ENCODE data around the gene PIGW. TPM values are rescaled to one million over a fixed set of nuclear protein-coding genes. Genes with fewer than 3 reads are reported as not detected.

PIGW gene
- polyA plus RNA-seq (2013, experiment 1 of 2), result 7.2 TPM
- 8.0 TPM for polyA plus RNA-seq (2013, experiment 2 of 2)

- H3K4me1 ChIP-seq (ENCODE audit: control insufficient read depth, insufficient read depth, low read depth, low read length), result peaks cover 6% of the 10 kb centered on the region
- peak within 1 kb of the TSS; percentile 2 for H2BK120ac ChIP-seq (ENCODE audit: low read depth, low read length)
- H2AK5ac ChIP-seq (ENCODE audit: low read length, severe bottlenecking), result peak within 1 kb of the TSS; percentile 61
- peak; percentile 90 for DNase-seq
- no peak within 1 kb of the TSS for H2BK12ac ChIP-seq (ENCODE audit: low read length in 2 of 2)
- H3K9me3 ChIP-seq (ENCODE audit: control insufficient read depth, low read length), result no peaks in the 10 kb centered on the region
- peak within 1 kb of the TSS; percentile 92 for H4K91ac ChIP-seq (ENCODE audit: low read length)
- peak within 1 kb of the TSS; percentile 90 to 96 for H3K18ac ChIP-seq (ENCODE audit: low read depth in 1 of 2, low read length in 2 of 2)
- H2BK15ac ChIP-seq (ENCODE audit: low read depth, poor library complexity, severe bottlenecking), result no peak within 1 kb of the TSS
- peaks cover 34% of the 10 kb centered on the region for H3K79me1 ChIP-seq (replicated peaks; ENCODE audit: low read length, poor library complexity, severe bottlenecking)
- H2BK5ac ChIP-seq (ENCODE audit: low read depth, low read length, poor library complexity, severe bottlenecking), result no peak within 1 kb of the TSS
- peak within 1 kb of the TSS; percentile 76 to 96 for H3K4me3 ChIP-seq (ENCODE audit: insufficient read depth in 1 of 2, low read depth in 1 of 2, low read length in 2 of 2)
- WGBS, result under 1% methylated on average over 76 of the region's 83 CpGs
- H3K9ac ChIP-seq (ENCODE audit: low read length), result peak within 1 kb of the TSS; percentile 99
- peak within 1 kb of the TSS; percentile 93 for H4K8ac ChIP-seq (ENCODE audit: low read length)
- H3K4ac ChIP-seq (ENCODE audit: low read depth in 1 of 2, low read length in 2 of 2), result peak within 1 kb of the TSS; percentile 82 to 86
- peak within 1 kb of the TSS in 1 of 2 experiments; percentile 68 for H3K14ac ChIP-seq (ENCODE audit: low read length in 2 of 2)
- H3K23ac ChIP-seq (ENCODE audit: low read length in 2 of 2), result peak within 1 kb of the TSS in 1 of 2 experiments; percentile 60
- peak within 1 kb of the TSS; percentile 97 for H3K4me2 ChIP-seq (ENCODE audit: low read length, poor library complexity, severe bottlenecking)
- H2AFZ ChIP-seq (ENCODE audit: low read depth, low read length), result peak within 1 kb of the TSS; percentile 66
- peaks cover 11 to 56% of the 10 kb centered on the region in 2 experiments for H3K36me3 ChIP-seq (ENCODE audit: control insufficient read depth in 1 of 2, insufficient read depth in 2 of 2, low read depth in 1 of 2, low read length in 2 of 2)
- no peaks in the 10 kb centered on the region for H3K27me3 ChIP-seq (ENCODE audit: control insufficient read depth in 1 of 2, insufficient read depth in 1 of 2, low read length in 2 of 2)
- peak within 1 kb of the TSS; percentile 86 for H3K27ac ChIP-seq (ENCODE audit: low read length, poor library complexity, severe bottlenecking)
Measured at GRCh38 chr17:36534840-36535668, at the start of gene PIGW, which contains the start of gene MYO19. PIGW (plus strand) TSS chr17:36534987; CDS start chr17:36537102, 2,115 bp downstream. MYO19 (minus strand) TSS chr17:36534868; CDS start chr17:36532538, 2,330 bp downstream.

GRCh38 chr17:36485027-36485426 lies 49.8 kb upstream of the PIGW start:
- peaks cover 22% of the 10 kb centered on the region for H3K4me1 ChIP-seq (ENCODE audit: control insufficient read depth, insufficient read depth, low read depth, low read length)
- peak overlapping the region in 1 of 2 experiments; percentile 18 for H2BK12ac ChIP-seq (ENCODE audit: low read length in 2 of 2)
- H3K9me3 ChIP-seq (ENCODE audit: control insufficient read depth, low read length), result no peaks in the 10 kb centered on the region
- no peak overlapping the region for H3K27ac ChIP-seq (ENCODE audit: low read length, poor library complexity, severe bottlenecking)
- no peak overlapping the region for H2AK5ac ChIP-seq (ENCODE audit: low read length, severe bottlenecking)
- H3K23ac ChIP-seq (ENCODE audit: low read length in 2 of 2), result no peak overlapping the region
- H3K36me3 ChIP-seq (ENCODE audit: control insufficient read depth in 1 of 2, insufficient read depth in 2 of 2, low read depth in 1 of 2, low read length in 2 of 2), result peaks cover 0 to 7% of the 10 kb centered on the region in 2 experiments
- H2BK120ac ChIP-seq (ENCODE audit: low read depth, low read length), result no peak overlapping the region
- H3K4ac ChIP-seq (ENCODE audit: low read depth in 1 of 2, low read length in 2 of 2), result no peak overlapping the region
- H3K4me2 ChIP-seq (ENCODE audit: low read length, poor library complexity, severe bottlenecking), result no peak overlapping the region
- H3K79me1 ChIP-seq (replicated peaks; ENCODE audit: low read length, poor library complexity, severe bottlenecking), result peaks cover 2% of the 10 kb centered on the region
- DNase-seq, result no peak
- peaks cover 14 to 17% of the 10 kb centered on the region in 2 experiments for H3K27me3 ChIP-seq (ENCODE audit: control insufficient read depth in 1 of 2, insufficient read depth in 1 of 2, low read length in 2 of 2)
- H3K9ac ChIP-seq (ENCODE audit: low read length), result no peak overlapping the region
- H3K14ac ChIP-seq (ENCODE audit: low read length in 2 of 2), result no peak overlapping the region
- H4K8ac ChIP-seq (ENCODE audit: low read length), result no peak overlapping the region
- 85% methylated on average over 8 of the region's 8 CpGs for WGBS
- H3K4me3 ChIP-seq (ENCODE audit: insufficient read depth in 1 of 2, low read depth in 1 of 2, low read length in 2 of 2), result no peak overlapping the region
- H2AFZ ChIP-seq (ENCODE audit: low read depth, low read length), result no peak overlapping the region
- H4K91ac ChIP-seq (ENCODE audit: low read length), result no peak overlapping the region
- H3K18ac ChIP-seq (ENCODE audit: low read depth in 1 of 2, low read length in 2 of 2), result no peak overlapping the region
- H2BK15ac ChIP-seq (ENCODE audit: low read depth, poor library complexity, severe bottlenecking), result no peak overlapping the region
- no peak overlapping the region for H2BK5ac ChIP-seq (ENCODE audit: low read depth, low read length, poor library complexity, severe bottlenecking)

- Histone ChIP-seq H3K27me3 (ENCODE audit: control insufficient read depth in 1 of 2, insufficient read depth in 1 of 2, low read length in 2 of 2) (peaks cover 14% of the 10 kb centered on the region in 2 experiments), H2BK15ac (ENCODE audit: low read depth, poor library complexity, severe bottlenecking) (no peak overlapping the region), H3K4ac (ENCODE audit: low read depth in 1 of 2, low read length in 2 of 2) (peak overlapping the region; percentile 30 to 53), H3K9me3 (ENCODE audit: control insufficient read depth, low read length) (no peaks in the 10 kb centered on the region), H3K36me3 (ENCODE audit: control insufficient read depth in 1 of 2, insufficient read depth in 2 of 2, low read depth in 1 of 2, low read length in 2 of 2) (peaks cover 0 to 7% of the 10 kb centered on the region in 2 experiments), H4K8ac (ENCODE audit: low read length) (peak overlapping the region; percentile 97), H2BK120ac (ENCODE audit: low read depth, low read length) (no peak overlapping the region), H2BK5ac (ENCODE audit: low read depth, low read length, poor library complexity, severe bottlenecking) (no peak overlapping the region), H4K91ac (ENCODE audit: low read length) (no peak overlapping the region), H2AFZ (ENCODE audit: low read depth, low read length) (peak overlapping the region; percentile 43), H3K23ac (ENCODE audit: low read length in 2 of 2) (no peak overlapping the region), H3K4me2 (ENCODE audit: low read length, poor library complexity, severe bottlenecking) (peak overlapping the region; percentile 52), H2AK5ac (ENCODE audit: low read length, severe bottlenecking) (no peak overlapping the region), H3K4me3 (ENCODE audit: insufficient read depth in 1 of 2, low read depth in 1 of 2, low read length in 2 of 2) (peak overlapping the region; percentile 81 to 93), H3K4me1 (ENCODE audit: control insufficient read depth, insufficient read depth, low read depth, low read length) (peaks cover 22% of the 10 kb centered on the region), H3K79me1 (replicated peaks; ENCODE audit: low read length, poor library complexity, severe bottlenecking) (peaks cover 2% of the 10 kb centered on the region), H2BK12ac (ENCODE audit: low read length in 2 of 2) (no peak overlapping the region), H3K14ac (ENCODE audit: low read length in 2 of 2) (no peak overlapping the region), H3K27ac (ENCODE audit: low read length, poor library complexity, severe bottlenecking) (no peak overlapping the region), H3K18ac (ENCODE audit: low read depth in 1 of 2, low read length in 2 of 2) (peak overlapping the region in 1 of 2 experiments; percentile 69), H3K9ac (ENCODE audit: low read length) (peak overlapping the region; percentile 85)
- no peak for DNase-seq
- WGBS, result 18% methylated on average over 9 of the region's 10 CpGs
Measured at GRCh38 chr17:36485805-36486203, 49.0 kb upstream of the PIGW start.
